GM12873 (cell line): ENCODE data around the gene SIGLEC12.

Source experiments
- TF ChIP-seq, protein P1 (sequence below): IDR thresholded peaks from 2 replicates; pipeline ENCODE4 v1.5.1; 2012; ENCODE audit warnings: low read depth, mild to moderate bottlenecking, moderate library complexity, low read length, control low read depth; ENCODE audit not compliant: insufficient read depth; ENCODE audit errors: missing control alignments

Gene SIGLEC12

DNA sequence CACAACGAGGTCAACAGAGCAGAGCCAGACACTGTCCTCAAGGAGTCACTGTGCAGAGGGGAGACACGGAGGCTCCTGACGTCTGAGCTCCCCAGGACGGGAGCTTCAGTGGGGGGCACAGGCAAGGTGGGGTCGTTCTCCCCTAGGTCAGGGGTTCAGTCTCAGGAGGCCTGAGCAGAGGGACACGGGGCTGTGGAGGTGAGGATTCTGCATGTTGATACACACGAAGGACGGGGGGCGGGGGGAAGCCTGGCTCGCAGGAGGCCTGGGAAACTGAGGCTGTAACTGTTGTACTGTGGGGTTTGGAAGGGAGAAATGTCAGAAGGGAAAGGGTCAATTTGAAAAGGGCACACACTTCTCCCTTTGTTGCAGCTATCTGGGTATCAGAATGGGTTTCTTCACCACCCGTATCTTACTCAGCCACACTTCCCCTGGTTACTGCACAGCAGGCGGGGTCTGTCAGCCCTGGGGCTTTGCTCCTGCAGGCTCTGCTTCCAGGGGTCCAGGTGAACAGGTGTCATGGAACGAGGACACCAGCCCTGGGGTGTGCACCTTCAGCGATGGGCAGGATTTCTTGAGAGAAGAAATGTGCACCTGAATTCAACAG, 42.6 kb downstream of the SIGLEC12 start:
- TF ChIP-seq, protein P1, sequence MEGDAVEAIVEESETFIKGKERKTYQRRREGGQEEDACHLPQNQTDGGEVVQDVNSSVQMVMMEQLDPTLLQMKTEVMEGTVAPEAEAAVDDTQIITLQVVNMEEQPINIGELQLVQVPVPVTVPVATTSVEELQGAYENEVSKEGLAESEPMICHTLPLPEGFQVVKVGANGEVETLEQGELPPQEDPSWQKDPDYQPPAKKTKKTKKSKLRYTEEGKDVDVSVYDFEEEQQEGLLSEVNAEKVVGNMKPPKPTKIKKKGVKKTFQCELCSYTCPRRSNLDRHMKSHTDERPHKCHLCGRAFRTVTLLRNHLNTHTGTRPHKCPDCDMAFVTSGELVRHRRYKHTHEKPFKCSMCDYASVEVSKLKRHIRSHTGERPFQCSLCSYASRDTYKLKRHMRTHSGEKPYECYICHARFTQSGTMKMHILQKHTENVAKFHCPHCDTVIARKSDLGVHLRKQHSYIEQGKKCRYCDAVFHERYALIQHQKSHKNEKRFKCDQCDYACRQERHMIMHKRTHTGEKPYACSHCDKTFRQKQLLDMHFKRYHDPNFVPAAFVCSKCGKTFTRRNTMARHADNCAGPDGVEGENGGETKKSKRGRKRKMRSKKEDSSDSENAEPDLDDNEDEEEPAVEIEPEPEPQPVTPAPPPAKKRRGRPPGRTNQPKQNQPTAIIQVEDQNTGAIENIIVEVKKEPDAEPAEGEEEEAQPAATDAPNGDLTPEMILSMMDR, result no peak

DNA sequence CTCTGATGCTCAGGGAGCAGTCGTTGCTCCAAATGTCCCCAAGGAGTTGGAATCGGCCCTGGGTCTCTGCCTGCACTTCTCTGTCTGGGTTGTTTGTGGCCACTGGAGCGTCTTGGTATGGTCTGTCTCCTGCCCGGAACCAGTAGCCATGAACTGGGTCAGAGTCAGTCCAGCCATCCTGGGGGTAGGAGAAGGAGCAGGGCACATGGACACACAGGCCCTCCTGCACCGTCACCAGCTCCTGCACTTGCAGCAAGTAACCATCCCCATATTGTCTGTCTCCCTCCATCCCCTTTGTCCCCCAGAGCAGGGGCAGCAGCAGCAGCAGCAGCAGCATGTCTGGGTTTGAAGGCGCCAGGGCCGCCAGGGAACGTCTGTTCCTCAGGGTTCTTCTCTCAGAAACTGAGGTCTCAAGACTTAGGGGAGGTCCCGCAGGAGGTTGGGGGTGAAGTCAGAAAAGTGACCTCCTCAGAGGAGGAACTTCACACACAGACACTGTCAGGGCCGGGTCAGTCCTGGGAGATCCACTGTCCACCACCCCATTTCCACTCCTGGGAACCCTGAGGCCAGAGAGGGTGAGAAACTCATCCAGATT, 43.5 kb downstream of the SIGLEC12 start, which contains the start of gene SIGLEC8:
Gene SIGLEC8, minus strand, starts transcription at position 404 of the 595 bp plus-strand sequence. Its CDS starts 67 bp downstream, at position 337.
- TF ChIP-seq, protein P1, result no peak

DNA sequence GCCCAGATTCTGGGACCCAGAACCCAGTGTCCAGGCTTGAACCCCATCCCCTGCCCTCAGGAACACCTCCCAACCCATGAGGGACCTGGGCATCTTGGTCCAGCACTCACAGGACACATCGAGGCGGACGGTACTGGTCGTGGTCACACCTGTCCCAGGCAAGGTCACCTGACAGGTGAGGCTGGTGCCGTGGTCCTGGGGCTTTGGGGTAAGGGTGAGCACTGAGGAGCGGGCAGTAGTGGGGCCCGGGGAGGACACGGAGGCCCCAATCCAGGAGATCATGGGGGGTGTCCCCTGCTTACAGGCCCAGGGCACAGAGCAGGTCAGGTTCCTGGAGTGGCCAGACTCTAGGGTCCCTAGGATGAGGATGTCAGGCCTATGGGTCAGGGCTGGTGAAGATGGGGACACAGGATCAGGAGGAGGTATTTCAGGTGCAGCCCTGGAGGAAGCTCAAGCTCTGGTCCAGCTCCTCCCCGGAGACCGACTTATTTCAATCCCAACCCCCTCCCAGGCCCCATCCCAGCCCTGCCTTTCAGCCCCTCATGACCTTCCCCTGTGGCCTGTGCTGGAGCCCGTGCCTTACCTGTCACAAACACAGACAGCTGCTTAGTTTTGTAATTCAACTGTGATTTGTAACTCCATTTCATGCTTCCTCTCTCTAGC, 44.1 kb downstream of the SIGLEC12 start:
- TF ChIP-seq, protein P1, result no peak

DNA sequence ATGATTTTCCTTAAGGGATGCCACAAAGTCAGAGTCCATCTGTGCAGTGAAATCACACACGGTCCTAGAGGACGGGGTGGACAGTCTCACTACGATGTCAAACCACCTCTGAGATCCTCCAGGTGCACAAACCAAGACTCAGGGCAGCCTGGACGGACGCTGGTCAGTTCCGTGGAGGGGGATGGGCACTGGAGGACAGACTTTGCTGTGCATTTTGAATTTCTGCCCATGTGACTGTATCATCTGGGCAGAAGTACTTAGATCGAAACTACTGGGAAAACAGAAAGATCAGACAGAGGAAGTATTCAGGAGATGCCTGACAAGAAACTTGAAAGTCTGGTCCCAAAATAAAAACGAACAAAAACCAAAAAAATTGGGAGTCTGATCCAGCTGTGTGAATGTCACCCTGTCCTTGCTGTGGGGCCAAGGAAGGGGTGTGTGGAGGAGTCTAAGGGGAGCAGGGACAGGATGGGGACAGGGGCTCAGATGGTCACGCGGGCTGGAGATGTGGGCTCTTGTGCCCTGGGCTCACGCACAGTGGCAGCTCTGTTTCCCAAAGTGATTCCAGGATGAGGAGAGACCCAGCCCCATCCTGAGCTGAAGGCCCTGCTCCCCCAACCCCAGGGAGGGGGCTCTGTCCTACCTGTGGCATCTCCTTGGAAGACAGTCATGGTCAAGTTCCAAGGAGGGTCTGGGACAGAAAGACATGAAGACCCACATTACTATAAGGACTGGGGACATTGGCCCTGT, 44.9 kb downstream of the SIGLEC12 start:
- TF ChIP-seq, protein P1, result no peak

DNA sequence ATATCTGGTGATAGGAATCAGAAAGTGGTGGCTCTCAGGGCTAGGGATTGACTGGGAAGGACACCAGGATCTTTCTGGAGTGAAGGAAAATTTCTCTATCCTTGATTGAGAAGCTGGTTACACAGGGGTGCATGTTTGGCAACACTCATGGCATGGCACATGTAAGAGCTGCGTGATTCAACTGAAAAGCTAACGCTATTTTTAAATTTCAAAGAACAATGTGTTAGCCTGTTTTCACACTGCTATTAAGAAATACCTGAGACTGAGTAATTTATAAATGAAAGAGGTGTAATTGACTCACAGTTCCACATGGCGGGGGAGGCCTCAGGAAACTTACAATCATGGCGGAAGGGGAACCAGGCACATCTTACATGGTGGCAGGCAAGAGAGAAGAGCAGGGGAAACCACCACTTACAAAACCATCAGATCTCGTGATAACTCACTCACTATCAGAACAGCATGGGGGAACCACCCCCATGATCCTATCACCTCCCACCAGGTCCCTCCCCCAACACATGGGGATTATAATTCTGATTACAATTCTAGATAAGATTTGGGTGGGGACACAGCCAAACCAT, 50.8 kb downstream of the SIGLEC12 start:
- TF ChIP-seq, protein P1, result no peak

DNA sequence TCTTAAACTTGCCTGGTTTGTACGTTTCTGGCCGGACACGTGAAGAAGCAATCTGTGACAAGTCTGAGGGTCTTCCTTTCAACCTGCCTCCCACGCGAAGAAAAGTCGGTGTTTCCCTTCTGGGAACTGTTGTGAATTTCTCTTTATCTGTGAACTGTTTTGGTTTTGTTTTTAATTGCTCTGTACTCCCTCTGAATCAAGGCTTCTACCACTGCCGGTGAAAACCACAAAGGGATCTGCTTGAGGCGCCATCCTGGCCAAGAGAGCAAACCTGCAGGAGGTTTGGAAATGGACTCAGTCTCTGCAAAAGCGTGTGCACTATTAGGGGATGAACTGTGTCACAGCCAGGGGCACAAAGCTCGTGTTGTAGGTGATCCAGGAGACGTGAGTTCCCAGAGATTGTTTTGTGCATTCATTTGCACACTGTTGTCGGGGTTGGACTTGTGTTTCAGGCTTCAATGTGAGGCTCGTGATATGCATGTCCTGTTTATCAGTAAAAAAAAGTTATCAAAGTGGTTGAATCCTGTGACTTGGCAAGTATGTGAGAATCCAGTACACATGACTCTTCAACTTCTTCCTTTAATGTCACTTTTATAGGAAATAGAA, 53.1 kb downstream of the SIGLEC12 start:
- TF ChIP-seq, protein P1, result no peak
